HFFc6 (cell line): ENCODE measurements around the gene KRT81. TPM values are rescaled to one million over a fixed set of nuclear protein-coding genes. Genes with fewer than 3 reads are reported as not detected.

ENCODE experiments used
- DNase-seq: peaks from one replicate; pipeline ENCODE4 v3.0.0-alpha.2; 2018
- H3K27ac Mint-ChIP-seq: 2 replicates; pipeline ENCODE4 v1.8.0; 2020; ENCODE audit warnings: mild to moderate bottlenecking, mixed read lengths
- H3K27me3 Mint-ChIP-seq: 2 replicates; pipeline ENCODE4 v1.8.0; 2021; ENCODE audit warnings: mild to moderate bottlenecking, moderate library complexity, mixed read lengths; ENCODE audit not compliant: insufficient read depth
- H3K36me3 Mint-ChIP-seq: 2 replicates; pipeline ENCODE4 v1.8.0; 2021; ENCODE audit warnings: low read depth, mixed read lengths
- H3K4me1 Mint-ChIP-seq: 2 replicates; pipeline ENCODE4 v1.8.0; 2020; ENCODE audit warnings: low read depth, mixed read lengths
- H3K4me3 Mint-ChIP-seq: 2 replicates; pipeline ENCODE4 v1.8.0; 2020; ENCODE audit warnings: mild to moderate bottlenecking, moderate library complexity, mixed read lengths
- H3K9me3 Mint-ChIP-seq: 2 replicates; pipeline ENCODE4 v1.8.0; 2020; ENCODE audit warnings: mild to moderate bottlenecking, mixed read lengths
- CTCF ChIP-seq: fragments of 200-600 bp; sonication (generic); IDR thresholded peaks from 2 replicates; pipeline ENCODE4 v1.5.0; 2021; ENCODE audit warnings: antibody characterized with exemption, mild to moderate bottlenecking
- total RNA-seq, 6 experiments: library from RNA; stranded (reverse); fragmentation: NEBNext Ultra II Directional; extraction: Animal tissue kit (Norgen Biotek cat#: 25700); gene quantifications; 2 replicates in 1 of 6; 3 replicates in 5 of 6; pipeline ENCODE4 v1.2.3, GENCODE V29; 2021

Gene KRT81
- total RNA-seq, 6 experiments from 2014 or later, result 0.34 to 0.84 (median 0.70) TPM

DNA sequence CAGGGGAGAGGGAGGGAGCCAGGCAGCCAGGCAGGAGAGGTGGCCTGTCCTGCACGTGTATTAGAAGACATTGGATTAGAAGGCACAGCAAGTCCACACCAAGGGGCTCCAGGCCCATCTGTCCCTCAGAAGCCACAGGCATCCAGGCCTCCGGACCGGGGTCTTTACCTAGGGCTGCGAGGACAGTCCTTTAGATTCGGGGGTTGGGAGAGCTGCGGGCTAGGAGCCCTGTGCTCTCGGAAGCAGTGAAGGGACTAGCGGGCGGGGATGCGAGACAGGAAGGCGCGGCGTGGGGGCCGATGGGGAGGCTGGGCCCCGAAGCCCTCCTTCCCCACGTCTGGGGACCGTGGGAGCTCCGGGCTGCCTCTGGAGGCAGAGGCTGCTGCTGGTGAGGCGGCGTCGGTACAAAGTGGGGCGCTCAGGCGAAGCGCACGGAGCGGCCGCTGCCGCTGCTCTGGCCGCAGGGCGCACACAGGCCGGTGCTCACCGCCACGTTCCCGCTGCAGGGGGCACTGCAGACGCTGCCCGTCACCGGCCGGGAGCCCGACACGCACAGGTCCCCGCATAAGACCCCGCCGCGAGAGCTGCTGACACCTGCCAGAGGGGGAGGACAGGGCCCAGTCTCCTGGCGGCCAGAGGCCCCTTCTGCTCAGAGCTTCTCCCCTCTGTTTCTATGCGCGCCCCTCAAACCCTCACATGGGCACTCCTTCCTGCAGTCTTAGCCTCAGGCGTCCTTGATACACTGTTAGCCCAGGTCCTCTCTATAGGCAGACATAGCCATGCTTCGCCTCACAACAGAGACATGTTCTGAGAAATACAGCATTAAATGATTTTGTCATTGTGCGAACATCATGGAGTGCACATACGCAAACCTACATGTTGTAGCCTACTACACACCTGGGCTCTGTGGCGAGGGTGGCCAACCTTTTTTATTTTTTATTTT lies 41.0 kb downstream of the KRT81 start:
- no peak for DNase-seq
- peaks cover 39% of the 10 kb centered on the region for H3K4me1 Mint-ChIP-seq
- H3K9me3 Mint-ChIP-seq, result no peaks in the 10 kb centered on the region
- TF ChIP-seq CTCF, result no peak
- peaks cover 9% of the 10 kb centered on the region for H3K27me3 Mint-ChIP-seq
- H3K36me3 Mint-ChIP-seq, result no peaks in the 10 kb centered on the region; the same call in 1 of the 2 replicates
- H3K27ac Mint-ChIP-seq, result no peak overlapping the region
- H3K4me3 Mint-ChIP-seq, result no peak overlapping the region

GRCh38 chr12:52249511-52250047 lies 41.8 kb downstream of the KRT81 start:
- DNase-seq, result no peak
- TF ChIP-seq CTCF, result no peak
- H3K27me3 Mint-ChIP-seq, result peaks cover 6% of the 10 kb centered on the region
- H3K36me3 Mint-ChIP-seq, result no peaks in the 10 kb centered on the region; the same call in 1 of the 2 replicates
- H3K27ac Mint-ChIP-seq, result no peak overlapping the region
- H3K4me1 Mint-ChIP-seq, result peaks cover 46% of the 10 kb centered on the region
- no peaks in the 10 kb centered on the region for H3K9me3 Mint-ChIP-seq
- H3K4me3 Mint-ChIP-seq, result no peak overlapping the region

DNA sequence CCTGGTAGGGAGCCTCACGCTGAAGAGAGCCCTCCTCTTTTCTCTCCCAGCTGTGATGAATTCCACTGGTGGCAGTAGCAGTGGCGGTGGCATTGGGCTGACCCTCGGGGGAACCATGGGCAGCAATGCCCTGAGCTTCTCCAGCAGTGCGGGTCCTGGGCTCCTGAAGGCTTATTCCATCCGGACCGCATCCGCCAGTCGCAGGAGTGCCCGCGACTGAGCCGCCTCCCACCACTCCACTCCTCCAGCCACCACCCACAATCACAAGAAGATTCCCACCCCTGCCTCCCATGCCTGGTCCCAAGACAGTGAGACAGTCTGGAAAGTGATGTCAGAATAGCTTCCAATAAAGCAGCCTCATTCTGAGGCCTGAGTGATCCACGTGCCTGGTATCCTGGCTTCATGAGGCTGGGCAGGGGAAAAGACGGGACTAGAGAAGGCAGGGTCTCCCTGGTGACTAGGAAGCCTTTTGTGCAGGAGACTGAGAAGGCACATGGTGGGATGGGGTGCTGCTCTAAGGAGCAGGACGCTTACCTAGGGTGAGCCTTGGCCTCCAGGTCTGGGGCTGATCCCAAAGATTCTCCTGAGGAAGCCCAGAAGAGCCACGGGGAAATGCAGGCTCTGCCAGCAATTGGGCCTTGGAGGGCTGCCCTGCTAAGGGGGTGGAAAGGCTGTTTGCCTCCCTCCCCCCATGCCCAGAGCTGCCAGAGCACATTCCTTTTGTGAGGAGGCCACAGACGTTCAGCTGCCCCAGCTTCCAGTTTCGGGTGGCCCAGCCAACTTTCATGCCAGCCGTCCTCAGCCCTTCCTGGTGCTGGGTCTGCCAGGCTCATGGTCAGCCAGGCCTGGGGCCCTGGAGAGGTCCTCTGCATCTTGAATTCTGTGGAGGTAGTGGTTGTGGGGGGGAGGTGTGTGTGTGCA lies 42.5 kb downstream of the KRT81 start:
- H3K36me3 Mint-ChIP-seq, result no peaks in the 10 kb centered on the region; the same call in 1 of the 2 replicates
- H3K9me3 Mint-ChIP-seq, result no peaks in the 10 kb centered on the region
- no peak for DNase-seq
- peaks cover 54% of the 10 kb centered on the region for H3K4me1 Mint-ChIP-seq
- H3K4me3 Mint-ChIP-seq, result no peak overlapping the region
- peaks cover 6% of the 10 kb centered on the region for H3K27me3 Mint-ChIP-seq
- H3K27ac Mint-ChIP-seq, result no peak overlapping the region; the same call in 1 of the 2 replicates
- TF ChIP-seq CTCF, result no peak

DNA sequence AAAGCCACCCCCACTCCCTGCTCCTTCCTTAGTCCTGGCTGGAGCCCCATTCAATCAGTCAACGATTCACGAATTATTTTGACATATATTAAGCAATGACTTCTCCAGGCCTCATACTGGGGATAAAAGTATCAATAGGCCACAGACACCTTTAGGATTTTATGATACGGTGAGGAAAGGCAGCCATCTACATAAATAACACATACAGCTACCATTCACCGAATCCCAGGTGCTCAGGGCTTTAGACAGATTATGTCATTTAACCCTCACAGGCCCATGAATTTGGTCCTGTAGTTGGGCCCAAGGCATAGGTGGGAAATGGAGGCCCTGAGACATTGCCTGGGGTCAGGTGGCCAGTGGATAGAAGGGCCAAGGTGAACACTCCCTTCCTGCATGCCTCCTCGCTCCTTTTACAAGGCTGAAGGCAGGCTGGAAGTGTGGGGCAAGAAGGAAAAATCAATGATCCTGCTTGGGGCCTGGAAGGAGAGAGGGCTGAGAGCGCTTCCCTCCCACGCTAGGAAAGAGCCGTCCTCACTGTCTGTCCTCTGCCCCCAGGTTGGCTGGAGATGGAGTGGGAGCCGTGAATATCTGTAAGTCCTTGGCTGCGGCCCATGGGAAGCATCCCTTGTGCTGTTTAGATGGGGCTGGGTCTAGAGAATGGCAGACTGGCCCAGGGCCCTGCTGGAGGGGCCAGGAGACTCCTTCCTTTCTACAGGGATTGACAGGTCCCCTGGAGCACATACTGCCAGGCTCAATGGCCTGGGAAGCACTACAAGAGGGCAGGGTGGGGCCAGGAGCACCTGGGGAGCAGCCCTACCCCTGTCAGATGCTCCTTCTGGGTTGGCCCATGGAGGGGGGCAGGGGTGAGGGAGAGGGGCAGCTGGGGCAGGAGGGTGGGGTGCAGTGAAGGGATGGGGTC lies 43.5 kb downstream of the KRT81 start:
- peaks cover 63% of the 10 kb centered on the region for H3K4me1 Mint-ChIP-seq
- no peak overlapping the region; the same call in 1 of the 2 replicates for H3K4me3 Mint-ChIP-seq
- H3K27me3 Mint-ChIP-seq, result peaks cover 6% of the 10 kb centered on the region
- peak overlapping the region; percentile 52; the same call in 1 of the 2 replicates for H3K27ac Mint-ChIP-seq
- DNase-seq, result no peak
- H3K9me3 Mint-ChIP-seq, result no peaks in the 10 kb centered on the region
- no peaks in the 10 kb centered on the region; the same call in 1 of the 2 replicates for H3K36me3 Mint-ChIP-seq
- TF ChIP-seq CTCF, result no peak
